Astrocyte (in vitro differentiated cells and primary cell): ENCODE results near the gene HRC.

Experiments used
- CTCF ChIP-seq: IDR thresholded peaks from 2 replicates; pipeline ENCODE4 v1.5.1; 2011; ENCODE audit warnings: low read depth, mild to moderate bottlenecking, inconsistent platforms, low read length, moderate library complexity; ENCODE audit not compliant: insufficient read depth
- EZH2 ChIP-seq: IDR thresholded peaks from 2 replicates; pipeline ENCODE4 v1.6.1; 2012; ENCODE audit warnings: mild to moderate bottlenecking, low read length, inconsistent platforms; ENCODE audit not compliant: insufficient read depth

- no peak for TF ChIP-seq CTCF
- TF ChIP-seq EZH2, result no peak
Observed at GRCh38 chr19:49201042-49201441, 45.8 kb upstream of the HRC start.
